GM18526 (cell line): ENCODE results near the gene PRPSAP1.

Source experiments
- POLR2A ChIP-seq: IDR thresholded peaks from 3 replicates; pipeline ENCODE4 v1.6.1; 2011; ENCODE audit not compliant: insufficient read length; ENCODE audit errors: extremely low read depth

Gene PRPSAP1

DNA sequence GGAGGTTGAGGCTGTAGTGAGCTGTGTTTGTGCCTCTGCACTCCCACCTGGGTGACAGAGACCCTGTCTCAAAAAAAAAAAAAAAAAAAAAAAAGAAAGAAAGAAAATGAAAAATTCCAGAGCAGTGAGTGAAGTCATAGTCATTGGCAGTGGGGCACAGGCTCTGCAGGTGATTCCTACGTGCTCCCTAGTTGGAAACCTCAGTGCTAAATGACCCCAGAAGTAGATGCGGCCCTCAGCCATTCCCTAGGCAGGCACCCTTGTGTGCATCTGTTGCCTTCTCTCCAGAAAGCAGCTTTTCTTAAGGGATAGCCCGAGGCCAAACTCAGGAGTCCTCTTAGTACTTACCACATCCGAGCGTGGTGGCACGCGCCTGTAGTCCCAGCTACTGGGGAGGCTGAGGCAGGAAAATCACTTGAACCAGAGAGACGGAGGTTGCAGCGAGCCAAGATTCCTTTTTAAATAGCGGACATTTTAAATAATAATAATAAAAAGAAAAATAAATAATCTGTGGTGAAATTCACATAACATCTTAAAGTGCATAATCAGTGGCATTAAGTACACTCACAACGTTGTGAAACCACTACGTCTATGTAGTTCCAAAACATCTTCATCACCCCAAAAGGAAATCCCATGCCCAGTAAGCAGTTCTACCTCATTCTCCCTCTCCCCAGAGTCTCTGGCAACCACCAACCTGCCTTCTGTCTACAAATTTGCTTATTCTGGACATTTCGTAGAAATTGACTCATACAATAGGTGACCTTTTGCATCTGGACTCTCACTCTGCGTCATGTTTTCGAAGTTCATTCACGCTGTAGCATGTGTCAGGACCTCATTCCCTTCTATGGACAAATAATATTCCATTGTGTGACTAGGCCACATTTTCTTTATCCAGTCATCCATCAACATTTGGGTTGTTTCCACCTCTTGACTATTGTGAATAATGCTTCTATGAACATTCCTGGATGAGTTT lies 18.2 kb upstream of the PRPSAP1 start:
- no peak for TF ChIP-seq POLR2A

DNA sequence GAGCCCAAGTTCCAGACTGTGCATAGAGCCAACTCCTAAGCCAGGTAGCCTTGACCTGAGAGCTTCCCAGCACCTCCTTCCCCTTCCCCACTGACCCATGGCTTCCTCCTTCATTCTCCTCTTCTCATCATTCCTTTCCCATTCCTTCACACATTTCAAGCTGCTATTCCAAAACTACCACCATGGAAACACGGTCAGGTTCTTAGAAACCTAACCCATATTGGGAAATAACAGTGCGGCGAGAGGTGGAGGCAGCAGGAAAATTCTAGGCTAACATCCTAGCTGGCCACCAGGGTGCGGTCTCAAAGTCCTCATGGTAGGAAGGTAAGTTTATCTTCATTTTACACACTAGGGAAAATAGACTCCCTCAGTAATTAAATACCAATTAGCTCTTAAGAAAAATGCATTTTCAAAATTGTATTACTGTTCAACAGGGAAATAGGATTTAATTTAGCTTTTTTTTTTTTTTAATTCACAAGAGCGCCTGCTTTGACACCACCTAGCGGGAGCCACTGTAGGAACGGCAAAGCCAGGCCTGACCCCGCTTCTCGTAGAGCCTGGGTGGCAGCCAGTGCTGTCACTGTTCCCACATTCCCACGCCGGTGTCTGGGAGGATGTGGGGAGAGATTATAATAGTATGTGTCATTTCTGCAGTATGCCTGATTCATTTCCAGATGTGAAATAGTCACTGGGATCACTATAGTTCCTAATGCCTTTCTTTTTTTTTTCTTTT lies 16.7 kb upstream of the PRPSAP1 start:
- TF ChIP-seq POLR2A = no peak

GRCh38 chr17:76369804-76370203 lies 16.1 kb upstream of the PRPSAP1 start:
- TF ChIP-seq POLR2A = no peak

DNA sequence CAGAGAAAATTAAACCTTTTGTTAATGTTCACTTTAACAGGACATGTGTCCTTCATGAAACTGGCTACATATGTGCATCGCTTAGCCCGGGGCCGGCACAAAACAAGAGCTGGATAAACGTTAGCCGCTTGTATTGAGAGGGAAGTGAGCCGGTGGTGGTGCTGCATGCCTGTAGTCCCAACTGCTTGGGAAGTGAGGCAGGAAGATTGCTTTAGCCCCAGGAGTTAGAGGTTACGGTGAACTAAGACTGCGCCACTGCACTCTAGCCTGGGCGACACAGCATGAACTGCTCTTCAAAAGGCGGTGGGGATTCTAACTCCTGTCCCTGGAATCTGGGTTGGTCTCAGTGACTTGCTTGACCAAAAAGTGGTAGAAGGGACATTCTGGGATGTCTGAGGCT lies 15.7 kb upstream of the PRPSAP1 start:
- no peak for TF ChIP-seq POLR2A

DNA sequence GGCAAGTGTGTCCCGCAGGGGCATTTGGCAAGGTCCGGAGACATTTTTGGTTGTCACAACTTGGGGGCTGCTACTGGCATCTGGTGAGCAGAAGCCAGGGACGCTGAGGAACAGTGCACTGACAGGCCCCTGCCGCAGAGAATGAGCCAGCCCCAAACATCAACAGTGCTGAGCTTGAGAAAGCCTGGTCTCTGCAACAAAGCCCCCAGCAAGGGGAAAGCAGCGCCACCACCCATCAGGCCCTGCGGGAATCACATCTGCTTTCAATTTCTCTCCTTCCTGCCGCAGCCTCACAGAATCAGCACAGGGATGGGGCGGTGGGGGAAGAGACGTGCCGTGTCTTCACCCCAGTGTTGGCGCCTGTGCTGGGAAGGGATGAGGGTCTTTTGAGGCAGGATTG lies 14.8 kb upstream of the PRPSAP1 start:
- no peak for TF ChIP-seq POLR2A

GRCh38 chr17:76367642-76368041 lies 13.9 kb upstream of the PRPSAP1 start:
- TF ChIP-seq POLR2A = no peak

DNA sequence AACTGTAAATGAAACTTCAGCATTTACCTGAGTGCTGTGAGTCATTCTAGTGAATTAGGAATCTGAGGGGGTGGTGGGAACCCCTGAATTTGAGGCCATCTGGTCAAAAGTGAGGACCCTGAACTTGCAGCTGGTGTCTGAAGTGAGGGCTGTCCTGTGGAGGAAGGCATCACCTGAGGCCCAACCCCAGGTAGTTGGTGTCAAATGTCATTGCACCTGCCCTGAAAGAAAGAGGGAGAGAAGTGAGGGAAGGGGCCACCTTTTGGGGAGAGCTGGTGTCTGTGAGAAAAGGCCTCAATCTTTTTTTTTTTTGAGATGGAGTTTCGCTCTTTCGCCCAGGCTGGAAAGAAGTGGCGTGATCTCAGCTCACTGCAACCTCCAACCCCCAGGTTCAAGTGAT lies 12.5 kb upstream of the PRPSAP1 start:
- TF ChIP-seq POLR2A = no peak

- no peak for TF ChIP-seq POLR2A
Observed at GRCh38 chr17:76365256-76365903, 11.7 kb upstream of the PRPSAP1 start.

DNA sequence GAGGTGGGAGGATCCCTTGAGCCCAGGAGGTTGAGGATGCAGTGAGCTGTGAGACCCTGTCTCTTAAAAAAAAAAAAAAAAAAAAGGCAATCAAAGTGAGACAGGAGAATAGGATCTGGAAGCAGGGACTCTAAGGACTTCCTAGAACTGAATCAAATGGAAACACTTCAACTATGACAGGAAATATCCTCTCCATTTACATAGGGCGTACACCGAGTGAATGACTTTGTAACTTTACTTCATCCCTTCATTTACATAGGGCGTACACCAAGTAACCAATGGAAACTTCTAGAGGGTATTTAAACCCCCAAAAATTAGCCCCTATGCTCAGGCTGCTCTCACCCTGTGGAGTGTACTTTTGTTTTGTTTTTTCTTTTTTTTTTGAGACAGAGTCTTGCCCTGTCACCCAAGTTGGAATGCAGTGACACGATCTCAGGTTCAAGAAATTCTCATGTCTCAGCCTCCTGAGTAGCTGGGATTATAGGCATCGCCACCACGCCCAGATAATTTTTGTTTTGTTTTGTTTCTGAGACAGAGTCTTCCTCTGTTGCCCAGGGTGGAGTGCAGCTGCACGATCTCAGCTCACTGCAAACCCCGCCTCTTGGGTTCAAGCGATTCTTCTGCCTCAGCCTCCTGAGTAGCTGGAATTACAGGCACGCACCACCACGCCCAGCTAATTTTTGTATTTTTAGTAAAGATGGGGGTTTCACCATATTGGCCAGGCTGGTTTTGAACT lies 9.6 kb upstream of the PRPSAP1 start:
- no peak for TF ChIP-seq POLR2A

DNA sequence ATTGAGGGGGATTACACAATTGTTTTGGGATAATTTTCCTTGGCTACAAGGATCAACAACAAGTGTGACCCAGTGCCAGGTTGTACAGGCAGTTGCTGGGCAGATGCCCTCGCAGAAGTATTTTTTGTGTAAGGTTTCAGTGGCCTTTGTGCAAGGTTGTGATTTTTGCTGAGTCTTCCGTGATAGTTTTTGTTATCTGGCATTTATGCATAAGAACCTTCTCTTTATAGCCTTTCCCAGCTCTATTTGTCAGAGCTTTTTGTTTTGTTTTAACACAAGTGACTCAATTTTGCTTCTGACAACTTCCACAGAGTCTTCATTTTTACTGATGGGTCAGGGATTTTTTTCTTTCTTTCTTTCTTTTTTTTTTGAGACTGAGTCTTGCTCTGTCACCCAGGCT lies 6.7 kb upstream of the PRPSAP1 start:
- no peak for TF ChIP-seq POLR2A

GRCh38 chr17:76359375-76359774 lies 5.7 kb upstream of the PRPSAP1 start:
- no peak for TF ChIP-seq POLR2A

DNA sequence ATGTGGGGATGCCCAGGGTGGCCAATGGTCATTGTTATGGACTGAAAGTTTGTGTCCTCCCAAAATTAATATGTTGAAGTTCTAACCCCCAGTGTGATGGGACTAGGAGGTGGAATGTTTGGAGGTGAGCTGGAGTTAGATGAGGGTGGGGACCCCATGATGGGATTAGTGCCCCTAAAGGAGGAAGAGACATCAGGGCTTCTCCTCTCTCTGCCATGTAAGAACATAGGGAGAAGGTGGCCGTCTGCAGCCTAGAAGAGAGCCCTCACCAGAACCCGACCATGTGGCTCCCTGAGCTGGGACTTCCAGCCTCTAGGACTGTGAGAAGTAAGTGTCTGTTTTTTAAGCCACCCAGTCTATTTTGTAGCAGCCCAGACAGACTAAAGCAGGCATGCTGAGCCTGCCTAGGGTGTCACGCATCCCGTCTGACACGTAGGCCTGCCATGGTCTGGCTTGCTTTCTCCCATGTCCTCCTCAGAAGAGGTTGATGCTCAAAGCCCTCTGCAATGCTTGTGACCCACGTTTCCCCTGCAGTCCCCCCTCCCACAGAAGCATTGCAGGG lies 4.0 kb upstream of the PRPSAP1 start:
- TF ChIP-seq POLR2A = no peak

DNA sequence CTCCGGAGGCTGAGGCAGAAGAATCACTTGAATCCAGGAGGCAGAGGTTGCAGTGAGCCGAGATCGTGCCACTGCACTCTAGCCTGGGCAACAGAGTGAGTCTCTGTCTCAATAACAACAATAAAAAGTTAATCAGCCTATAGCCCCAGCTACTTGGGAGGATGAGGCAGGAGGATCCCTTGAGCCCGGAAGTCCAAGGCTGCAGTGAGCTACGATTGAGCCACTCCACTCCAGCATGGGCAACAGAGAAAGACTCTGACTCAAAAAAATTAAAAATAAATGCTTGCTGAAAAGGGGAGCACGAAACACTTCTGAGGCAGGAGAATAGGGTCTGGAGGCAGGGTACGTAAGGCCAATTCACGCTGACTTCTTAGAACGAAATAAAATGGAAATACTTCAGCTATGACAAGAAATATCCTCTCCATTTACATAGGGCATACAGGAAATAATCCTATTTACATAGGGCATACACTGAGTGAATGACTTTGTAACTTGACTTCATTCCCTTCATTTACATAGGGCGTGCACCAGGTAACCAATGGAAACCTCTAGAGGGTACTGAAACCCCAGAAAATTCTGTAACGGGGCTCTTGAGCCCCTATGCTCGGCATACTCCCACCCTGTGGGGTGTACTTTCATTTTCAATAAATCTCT lies 3.2 kb upstream of the PRPSAP1 start:
- no peak for TF ChIP-seq POLR2A

GRCh38 chr17:76354747-76355310 lies 1.1 kb upstream of the PRPSAP1 start:
- no peak for TF ChIP-seq POLR2A
